HG03139 (cell line): ENCODE data around the gene TRRAP.

ENCODE experiments used
- ATAC-seq: cut with Tn5 transposase; IDR thresholded peaks from one replicate; pipeline ENCODE4 v1.9.1; 2021; ENCODE audit not compliant: unreplicated experiment

The TRRAP gene

DNA sequence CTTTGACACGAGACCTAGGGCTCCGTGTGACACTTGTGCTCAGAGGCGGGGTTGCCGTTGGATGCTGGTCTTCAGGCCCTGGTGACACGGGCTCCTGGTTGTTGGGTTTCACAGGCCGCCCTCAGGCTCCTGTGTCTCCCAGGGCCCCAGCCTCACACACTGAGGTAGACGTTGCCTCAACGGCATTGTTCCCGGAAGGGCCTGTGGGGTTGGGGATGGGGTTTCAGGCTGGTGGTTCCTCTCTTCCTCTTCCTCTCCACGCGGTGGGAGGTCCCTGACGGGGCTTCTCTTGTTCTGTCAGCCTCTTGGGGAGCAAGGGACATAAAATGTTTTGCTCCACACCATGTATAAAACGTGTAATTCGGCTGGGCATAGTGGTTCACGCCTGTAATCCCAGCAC, 125.1 kb downstream of the TRRAP start:
- no peak for ATAC-seq

DNA sequence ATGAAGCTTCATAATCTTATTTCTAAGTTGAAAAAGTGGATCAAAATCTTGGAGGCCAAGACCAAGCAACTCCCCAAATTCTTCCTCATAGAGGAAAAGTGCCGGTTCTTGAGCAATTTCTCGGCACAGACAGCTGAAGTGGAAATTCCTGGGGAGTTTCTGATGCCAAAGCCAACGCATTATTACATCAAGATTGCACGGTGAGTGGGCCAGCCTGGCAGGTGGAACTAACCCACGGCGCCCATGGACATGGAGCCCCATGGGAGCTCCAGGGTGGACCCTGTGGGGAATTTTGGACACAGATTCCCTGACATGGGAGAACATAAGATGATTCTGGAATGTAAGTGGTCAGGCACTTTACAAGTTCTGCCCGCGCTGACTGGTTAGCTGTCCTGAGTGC, 125.9 kb downstream of the TRRAP start:
- no peak for ATAC-seq

DNA sequence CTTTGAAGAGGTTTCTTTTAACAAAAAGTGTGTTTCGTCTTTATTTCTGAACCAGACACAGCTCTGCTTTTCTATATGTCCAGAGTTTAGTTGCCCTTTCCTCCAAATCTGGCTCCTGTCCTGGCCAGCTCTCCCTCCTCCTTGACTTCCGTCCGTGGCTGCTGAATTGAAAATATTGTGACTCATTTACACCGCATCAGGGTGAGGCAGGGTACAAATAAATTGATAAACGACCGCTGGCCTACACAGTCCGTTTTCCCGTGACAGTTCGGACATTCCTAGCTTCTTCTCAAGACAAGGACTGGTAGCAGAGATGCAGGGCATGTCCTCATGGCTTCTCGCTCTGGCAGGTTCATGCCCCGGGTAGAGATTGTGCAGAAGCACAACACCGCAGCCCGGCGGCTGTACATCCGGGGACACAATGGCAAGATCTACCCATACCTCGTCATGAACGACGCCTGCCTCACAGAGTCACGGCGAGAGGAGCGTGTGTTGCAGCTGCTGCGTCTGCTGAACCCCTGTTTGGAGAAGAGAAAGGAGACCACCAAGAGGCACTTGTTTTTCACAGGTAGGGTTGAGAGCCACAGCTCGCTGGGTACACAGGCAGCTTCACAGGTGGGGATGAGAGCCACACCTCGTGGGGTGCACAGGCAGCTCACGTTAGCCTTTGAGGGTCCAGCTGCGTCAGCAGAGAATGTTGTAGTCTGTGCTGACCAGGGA, 126.6 kb downstream of the TRRAP start:
- no peak for ATAC-seq

DNA sequence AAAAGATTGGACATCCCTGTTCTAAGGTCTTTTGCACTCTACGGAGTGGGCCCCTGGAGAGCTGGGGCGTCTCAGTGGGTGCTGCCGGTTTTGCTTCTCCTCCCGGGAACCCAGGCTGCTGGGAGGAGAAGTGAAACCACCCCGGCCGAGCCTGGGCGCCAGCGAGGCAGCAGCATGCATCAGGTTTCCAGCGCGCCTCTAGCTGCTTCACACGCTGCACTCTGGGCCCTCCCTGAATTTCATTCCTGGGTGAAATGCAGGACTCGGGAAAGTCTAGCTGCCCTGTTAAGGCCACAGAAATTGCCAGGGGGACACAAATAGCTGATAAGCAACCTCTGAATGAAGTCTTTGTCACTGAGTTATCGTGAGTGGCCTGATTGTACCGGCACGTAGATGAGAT, 127.4 kb downstream of the TRRAP start:
- no peak for ATAC-seq

DNA sequence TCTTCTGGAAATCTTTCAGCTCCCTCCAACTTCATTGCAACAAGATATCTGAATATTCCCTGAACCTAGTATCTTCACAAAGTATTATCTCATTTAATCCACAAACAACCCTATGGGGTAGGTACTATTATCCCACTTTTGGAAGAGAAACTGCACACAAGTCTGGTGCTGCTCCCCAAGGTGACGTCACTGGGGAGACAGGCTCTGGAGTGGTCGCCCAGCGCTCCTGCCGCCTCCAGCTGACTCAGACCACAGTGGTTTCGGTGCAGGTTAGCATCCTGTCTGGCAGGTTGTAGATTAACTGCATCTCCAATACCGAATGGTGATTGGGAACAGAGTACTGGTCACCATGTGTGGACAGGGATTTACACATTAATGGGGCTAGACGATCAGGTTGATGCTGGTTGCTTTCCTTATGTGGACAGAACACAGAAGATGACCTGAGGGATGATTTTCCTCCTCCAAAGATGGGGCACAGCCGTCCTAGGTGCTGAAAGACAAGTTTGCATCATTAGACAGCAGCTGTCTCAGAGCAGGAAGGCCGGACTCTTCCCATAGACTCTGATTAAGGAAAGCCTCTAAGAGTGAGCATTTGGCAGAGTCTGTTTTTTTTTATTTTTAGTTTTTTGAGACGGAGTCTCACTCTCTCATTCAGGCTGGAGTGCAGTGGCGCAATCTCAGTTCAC, 128.6 kb downstream of the TRRAP start:
- no peak for ATAC-seq

DNA sequence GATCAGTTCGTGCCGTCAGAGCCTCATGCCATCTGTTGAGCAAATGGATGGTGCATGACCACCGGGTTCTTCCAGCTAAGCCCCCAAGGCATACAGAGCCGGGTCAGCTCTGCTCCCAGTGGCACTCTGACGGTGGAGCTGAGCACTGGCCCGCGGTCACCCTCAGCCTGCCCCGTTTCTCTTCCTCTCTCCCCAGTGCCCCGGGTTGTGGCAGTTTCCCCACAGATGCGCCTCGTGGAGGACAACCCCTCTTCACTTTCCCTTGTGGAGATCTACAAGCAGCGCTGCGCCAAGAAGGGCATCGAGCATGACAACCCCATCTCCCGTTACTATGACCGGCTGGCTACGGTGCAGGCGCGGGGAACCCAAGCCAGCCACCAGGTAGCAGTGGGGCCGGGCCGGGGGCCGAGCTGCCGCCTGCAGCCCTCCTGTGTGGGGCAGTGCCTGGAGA, 129.9 kb downstream of the TRRAP start:
- ATAC-seq: no peak

DNA sequence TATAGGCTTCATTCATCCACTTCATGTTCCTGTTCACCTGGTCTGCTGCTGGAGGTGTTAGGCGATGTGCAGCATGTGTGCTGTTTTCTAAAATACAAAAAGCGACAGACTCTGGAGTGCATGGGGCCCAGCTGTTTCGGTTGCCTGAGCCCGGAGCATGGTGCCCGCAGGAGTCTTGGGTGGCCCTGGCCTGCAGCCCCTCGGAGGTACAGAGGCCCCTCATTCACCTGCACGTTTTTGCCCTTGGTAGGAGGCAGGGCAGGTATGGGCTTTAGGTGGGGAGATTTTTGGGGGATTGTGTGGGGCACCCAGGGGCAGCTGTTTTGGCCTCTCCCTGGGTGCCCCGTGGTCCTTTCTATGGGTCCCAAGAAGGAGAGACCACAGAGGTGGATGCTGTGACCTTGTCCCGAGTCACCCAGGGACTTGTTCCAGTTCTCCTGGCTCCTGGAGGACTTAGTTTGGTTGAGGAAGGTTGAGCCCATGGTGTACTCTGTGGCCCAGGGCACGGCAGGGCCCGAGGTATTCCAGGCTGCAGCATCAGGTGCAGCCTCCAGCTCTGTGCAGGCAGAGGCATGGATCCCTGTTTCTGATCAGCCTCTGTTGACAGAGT, 130.7 kb downstream of the TRRAP start:
- ATAC-seq: no peak

DNA sequence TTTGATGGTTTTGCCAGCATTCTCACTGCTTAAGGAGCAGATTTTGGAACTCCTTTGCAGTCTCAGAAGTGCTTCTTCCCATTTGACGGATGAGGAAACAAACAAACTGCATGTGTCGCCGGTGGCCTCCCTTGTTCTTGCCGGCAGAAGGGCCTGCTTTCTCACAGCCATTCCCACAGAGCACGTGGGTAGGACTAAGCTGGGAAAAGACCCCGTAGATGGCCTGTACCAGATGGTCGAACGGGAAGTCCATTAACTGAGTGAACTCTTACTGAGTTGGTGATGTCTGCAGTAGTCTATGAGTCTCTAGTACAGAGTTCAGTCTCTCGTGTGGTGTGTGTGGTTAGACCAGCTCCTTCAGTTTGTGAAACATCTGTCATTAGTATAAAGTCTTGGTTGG, 131.9 kb downstream of the TRRAP start:
- no peak for ATAC-seq

DNA sequence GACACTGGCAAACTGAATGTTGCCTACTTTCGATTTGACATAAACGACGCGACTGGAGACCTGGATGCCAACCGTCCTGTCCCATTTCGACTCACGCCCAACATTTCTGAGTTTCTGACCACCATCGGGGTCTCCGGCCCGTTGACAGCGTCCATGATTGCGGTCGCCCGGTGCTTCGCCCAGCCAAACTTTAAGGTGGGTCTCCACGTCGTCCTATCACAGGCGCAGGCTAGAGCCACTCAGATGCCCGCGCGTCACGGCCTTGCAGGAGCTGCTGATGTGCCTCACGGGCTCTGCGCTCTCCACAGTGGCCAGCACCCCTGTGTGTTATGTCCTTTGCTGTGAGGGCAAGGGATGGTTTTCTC, 133.0 kb downstream of the TRRAP start:
- ATAC-seq: no peak

DNA sequence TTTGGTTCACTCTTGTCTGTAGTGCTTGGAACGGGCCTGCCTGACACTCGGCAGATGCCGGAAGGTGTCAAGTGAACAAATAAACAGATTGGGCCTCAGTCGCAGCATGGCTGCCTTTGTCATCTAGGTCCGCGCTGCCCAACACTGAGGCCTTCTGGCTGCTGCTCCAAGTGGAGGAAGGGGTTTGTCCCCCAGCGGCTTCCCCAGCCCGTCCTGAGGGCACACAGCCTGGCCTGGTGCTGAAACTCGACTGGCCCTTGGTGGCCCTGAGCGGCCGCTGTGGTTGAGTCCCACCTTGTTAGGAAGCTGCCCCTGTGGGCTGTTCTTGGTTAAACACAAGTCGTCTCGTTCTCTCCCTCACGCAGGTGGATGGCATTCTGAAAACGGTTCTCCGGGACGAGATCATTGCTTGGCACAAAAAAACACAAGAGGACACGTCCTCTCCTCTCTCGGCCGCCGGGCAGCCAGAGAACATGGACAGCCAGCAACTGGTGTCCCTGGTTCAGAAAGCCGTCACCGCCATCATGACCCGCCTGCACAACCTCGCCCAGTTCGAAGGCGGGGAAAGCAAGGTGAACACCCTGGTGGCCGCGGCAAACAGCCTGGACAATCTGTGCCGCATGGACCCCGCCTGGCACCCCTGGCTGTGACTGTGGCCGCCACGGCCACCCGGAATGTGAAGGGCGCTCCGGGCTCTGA, 133.5 kb downstream of the TRRAP start:
- no peak for ATAC-seq

DNA sequence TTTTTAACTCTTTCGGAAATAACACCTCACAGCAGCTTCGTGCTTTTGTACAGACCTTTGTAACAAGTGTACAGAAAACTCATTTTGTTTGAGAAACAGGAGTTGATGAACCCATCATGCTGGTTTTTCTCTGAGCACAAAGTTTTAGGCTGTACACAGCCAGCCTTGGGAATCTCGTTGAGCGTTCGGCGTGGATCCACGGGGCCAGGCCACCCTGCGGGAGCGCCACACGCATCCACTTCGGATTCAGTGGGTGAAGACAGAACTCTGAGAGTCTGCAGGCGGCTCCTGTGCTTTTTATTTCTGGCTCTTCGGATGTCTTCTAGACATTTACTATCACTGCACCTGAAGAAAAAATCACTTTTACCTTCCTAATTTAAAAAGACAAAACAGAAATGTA, 134.4 kb downstream of the TRRAP start:
- no peak for ATAC-seq

DNA sequence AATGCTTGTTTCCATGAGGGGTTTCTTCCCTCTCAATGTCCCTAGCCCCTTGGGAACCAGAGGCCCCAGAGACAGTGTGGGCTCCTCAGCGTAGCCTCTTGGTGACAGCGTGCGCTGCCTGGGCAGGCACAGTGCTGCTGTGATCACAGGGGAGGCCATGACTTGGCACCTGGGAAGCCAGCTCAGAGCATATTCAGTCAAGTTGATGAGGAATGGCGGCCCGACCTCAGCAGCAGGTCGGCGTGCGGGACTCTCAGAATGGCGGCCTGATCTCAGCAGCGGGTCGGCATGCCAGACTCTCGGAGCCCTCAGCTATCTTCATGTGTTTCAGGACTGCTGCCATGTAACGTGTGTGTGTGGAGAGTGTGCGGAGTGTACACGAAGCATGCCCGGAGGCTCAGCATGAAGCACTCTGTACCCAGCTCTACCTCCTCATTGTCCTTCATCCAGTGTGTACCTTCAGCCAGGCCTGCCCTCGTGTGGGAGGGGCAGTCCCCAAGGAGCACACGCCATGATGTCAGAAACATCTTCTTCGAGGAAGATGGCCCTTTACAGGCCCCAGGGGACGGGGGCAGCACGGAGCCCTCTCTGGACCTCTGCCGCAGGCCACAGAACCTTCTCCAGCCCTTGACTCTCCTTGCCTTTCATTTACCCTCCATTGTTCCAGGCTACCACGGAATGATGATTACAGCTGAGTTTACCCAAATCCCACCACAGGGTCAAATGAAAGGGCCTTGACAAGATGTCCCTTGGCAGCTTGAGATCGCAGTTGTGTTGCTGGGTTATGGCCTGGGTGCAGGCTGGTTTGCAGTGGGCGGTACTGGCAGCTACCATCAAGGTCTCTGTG, 135.2 kb downstream of the TRRAP start:
- ATAC-seq: no peak

DNA sequence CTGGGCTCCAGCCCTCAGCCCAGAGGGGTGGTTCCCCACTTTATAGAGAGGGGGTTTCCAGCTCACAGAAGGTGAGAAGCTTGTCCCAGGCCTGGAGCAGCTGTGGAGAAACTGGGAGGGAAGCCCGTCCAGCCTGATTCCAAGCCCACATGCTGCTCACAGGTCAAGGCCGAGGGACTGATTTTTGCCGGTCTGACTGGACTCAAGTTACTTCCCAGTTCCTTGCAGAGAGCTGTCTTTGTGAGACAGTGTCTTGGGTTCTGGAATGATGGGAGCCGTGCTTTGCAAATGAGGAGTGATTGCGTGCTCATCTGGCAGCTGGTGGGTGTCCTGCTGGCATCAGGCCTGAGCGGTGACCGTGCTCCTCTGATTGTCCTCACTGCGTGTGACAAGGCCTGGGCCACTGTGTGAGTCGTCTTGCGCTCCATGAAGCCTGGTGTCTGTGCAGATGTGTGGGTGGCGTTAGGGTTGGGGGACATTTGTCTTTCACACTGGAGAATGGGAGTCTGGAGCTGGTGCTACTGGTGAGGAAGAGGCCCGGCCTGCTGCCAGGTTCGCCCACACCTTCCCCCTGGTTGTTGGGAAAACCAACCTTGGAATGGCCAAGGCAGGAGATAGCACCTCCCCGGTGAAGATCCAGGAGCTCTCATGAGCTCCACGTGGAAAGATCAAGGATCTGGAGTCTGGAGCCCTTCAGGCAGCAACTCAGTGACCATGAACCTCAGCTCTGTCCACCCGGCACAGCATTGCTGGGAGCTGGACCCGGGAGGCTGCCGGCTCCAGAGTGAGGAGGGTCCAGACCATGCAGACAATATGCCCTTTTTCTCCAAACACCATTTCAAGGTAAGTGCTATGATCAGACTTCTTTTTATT, 136.0 kb downstream of the TRRAP start:
- no peak for ATAC-seq

DNA sequence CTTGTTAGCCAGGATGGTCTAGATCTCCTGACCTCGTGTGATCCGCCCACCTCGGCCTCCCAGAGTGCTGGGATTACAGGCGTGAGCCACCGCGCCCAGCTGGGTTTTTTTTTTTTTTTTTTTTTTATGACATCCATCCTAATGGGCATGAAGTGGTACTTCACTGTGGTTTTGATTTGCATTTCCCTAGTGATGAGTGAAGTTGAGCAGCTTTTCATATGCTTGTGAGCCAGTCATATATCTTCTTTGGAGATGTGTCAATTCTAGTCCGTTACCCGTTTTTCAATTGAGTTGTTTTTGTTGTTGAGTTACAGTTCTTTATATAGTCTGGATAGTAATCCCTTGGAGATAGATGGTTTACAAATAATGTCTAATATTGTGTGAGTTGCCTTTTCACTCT, 137.9 kb downstream of the TRRAP start:
- ATAC-seq: no peak

DNA sequence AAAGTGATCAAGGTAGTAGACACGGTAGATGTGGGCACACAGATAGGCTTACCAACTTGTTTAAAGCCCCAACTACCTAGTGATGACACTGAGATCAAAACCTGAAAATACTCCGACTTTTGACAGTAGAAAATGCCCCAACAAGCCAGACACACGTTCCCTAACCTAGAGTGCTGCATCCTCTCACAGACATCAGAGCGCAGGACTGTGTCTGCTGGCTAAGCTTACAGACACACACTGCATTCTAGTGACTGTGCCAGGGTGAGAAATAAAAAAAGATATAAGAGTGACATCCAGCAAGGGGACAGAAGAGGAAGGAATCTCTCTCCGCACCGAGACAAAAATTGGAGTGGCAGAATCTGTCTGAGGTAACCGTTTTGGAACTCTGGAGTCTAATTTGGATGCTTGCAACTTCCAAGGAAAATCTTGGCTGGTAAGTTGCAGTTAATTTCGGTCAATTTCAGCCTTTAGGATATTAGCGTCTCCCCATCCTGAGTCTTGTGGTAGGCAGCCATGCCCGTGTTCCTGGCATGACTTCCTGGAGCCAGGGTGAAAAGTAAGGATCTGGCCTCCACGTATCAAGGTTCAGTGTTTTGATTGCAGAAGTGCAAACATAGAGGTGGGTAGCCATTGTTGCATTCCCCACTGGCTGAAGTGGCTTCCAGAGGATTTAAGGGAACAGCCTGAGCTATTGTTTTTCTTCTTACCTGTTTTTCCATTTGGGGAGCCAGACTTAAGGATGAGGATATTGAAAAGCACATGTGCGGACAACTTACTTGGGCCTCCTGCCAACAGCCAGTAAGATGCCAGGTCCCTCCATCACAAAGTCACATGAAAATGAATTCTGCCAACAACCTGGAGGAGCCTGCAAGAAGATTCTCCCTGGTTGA, 141.4 kb downstream of the TRRAP start:
- no peak for ATAC-seq

DNA sequence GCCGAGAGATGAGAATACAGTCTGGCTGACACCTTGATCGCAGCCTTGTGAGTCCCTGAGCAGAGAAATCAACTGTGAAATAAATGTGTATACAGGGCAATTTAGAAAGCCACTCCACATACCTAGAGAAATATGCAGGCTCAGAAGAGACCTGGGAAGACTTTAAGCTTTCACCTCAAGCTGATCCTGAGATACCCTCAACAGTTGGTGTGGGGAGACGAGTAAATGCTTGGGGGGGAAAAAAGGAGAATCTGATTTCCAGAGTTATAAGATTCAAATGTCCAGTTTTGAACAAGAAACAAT, 142.0 kb downstream of the TRRAP start:
- ATAC-seq: no peak

DNA sequence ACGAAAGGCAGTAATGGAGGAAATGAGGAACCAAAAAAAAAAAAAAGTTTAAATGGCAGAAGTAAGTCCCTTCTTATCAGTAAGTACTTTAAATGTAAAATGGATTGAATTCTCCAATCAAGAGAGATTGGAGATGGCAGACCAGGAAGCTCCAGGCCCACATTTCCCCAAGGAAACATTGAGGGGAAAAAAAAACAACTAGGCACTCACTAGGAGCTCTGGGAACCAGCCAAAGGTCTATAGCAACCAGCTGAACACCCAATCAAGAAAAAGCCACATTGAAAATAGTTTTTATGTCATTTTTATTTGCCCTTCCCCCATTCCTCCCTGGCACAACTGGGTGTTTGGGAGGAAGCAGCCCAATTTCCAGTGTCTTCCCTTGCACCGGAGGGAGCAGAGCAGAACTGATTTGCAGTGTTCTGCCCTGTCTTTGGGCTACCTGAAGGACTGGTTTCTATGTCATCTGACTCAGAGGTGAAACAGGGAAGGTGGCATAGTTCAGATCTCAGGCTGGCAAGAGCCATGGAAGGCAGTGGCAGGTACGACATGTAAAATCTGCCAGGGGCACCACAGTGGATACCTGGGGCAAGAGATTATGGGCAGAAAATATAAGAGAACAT, 143.7 kb downstream of the TRRAP start:
- no peak for ATAC-seq

DNA sequence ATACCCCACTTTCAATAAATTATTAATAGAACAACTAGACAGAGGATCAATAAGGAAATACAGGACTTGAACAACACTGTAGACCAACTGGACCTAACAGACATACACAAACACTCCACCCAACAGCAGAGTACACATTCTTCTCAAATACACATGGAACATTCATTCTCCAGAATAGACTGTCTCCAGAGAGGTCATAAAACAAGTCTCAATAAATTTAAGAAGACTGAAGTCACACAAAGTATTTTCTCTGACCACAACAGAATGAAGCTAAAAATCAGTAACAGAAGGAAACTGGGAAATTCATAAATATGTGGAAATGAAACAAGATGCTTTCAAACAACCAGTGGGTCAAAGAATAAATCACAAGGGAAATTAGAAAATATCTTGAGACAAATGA, 145.7 kb downstream of the TRRAP start:
- ATAC-seq: no peak

DNA sequence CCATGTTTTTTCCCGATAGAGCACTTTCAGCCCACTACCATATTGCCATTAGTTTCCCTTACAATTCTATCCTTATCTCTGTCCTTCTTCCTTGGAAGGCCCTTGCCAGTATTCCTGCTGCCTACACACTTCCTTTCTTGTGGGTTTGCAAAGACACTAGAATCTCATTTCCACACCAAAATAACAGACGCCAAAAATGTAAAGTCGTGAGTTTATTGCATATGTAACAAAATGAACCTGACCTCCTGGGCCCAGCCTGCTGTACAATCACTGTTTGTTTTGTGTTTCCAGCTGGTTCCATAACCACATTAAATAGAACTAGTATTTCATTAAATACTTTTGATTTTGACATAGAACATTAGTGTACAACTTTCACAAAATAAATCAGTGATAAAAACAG, 148.9 kb downstream of the TRRAP start:
- no peak for ATAC-seq
